Fibroblast of pulmonary artery (primary cell): Measurements from ENCODE around the gene SRP19.

ENCODE experiments used
- DNase-seq: peaks from one replicate; pipeline ENCODE4 v3.0.0-alpha.2; 2010; ENCODE audit warnings: low read depth
- H3K4me3 ChIP-seq: replicated peaks from 2 replicates; pipeline ENCODE4 v1.5.1; 2011; ENCODE audit warnings: low read depth, mild to moderate bottlenecking, control low read depth, low read length, moderate library complexity
- CTCF ChIP-seq: IDR thresholded peaks from 2 replicates; pipeline ENCODE4 v1.5.1; 2011; ENCODE audit warnings: mild to moderate bottlenecking, control low read depth, low read length, inconsistent platforms; ENCODE audit errors: missing control alignments

The SRP19 gene

GRCh38 chr5:112918136-112918535, 57.0 kb downstream of the SRP19 start:
- DNase-seq = no peak
- H3K4me3 ChIP-seq = no peak overlapping the region
- TF ChIP-seq CTCF = no peak

- no peak overlapping the region for H3K4me3 ChIP-seq
- TF ChIP-seq CTCF = no peak
- no peak for DNase-seq
These were observed 57.6 kb downstream of the SRP19 start for GRCh38 chr5:112918679-112919078.
